Neuronal stem cell (in vitro differentiated cells): ENCODE results near the gene JUN.

ENCODE experiments used
- DNase-seq: peaks from one replicate; pipeline ENCODE4 v3.0.0-alpha.2; 2013; ENCODE audit warnings: low spot score
- H2AFZ ChIP-seq: one replicate; pipeline ENCODE4 v1.6.1; 2013; ENCODE audit warnings: mild to moderate bottlenecking, low read length, inconsistent platforms
- H2AK5ac ChIP-seq: 2 replicates; pipeline ENCODE4 v1.6.1; 2013; ENCODE audit warnings: low read depth, mild to moderate bottlenecking, inconsistent platforms, low read length, moderate library complexity, mixed read lengths
- H2BK120ac ChIP-seq: 2 replicates; pipeline ENCODE4 v1.6.1; 2013; ENCODE audit warnings: low read depth, mild to moderate bottlenecking, inconsistent platforms, low read length, moderate library complexity, mixed read lengths
- H2BK12ac ChIP-seq: one replicate; pipeline ENCODE4 v1.6.1; 2013; ENCODE audit warnings: low read length, inconsistent platforms
- H2BK15ac ChIP-seq: 2 replicates; pipeline ENCODE4 v1.6.1; 2013; ENCODE audit warnings: mild to moderate bottlenecking, low read length, inconsistent platforms, mixed read lengths
- H2BK5ac ChIP-seq: one replicate; pipeline ENCODE4 v1.6.1; 2013; ENCODE audit warnings: inconsistent platforms, mild to moderate bottlenecking, low read length, moderate library complexity
- H3K14ac ChIP-seq: one replicate; pipeline ENCODE4 v1.6.1; 2013; ENCODE audit warnings: low read length, inconsistent platforms
- H3K18ac ChIP-seq: 2 replicates; pipeline ENCODE4 v1.6.1; 2013; ENCODE audit warnings: low read length, inconsistent platforms
- H3K23ac ChIP-seq: 2 replicates; pipeline ENCODE4 v1.6.1; 2013; ENCODE audit warnings: low read depth, mild to moderate bottlenecking, mixed read lengths, low read length, inconsistent platforms; ENCODE audit not compliant: poor library complexity
- H3K27ac ChIP-seq: replicated peaks from 3 replicates; pipeline ENCODE4 v1.5.1; 2013; ENCODE audit warnings: low read length, inconsistent platforms
- H3K27me3 ChIP-seq, 3 experiments: 2 replicates each; pipeline ENCODE4 v1.6.1; 2013; ENCODE audit warnings: low read length in 3 of 3, mild to moderate bottlenecking in 2 of 3, inconsistent platforms in 1 of 3, low read depth in 1 of 3, mixed read lengths in 1 of 3, moderate library complexity in 1 of 3; ENCODE audit not compliant: control insufficient read depth in 3 of 3, insufficient read depth in 3 of 3
- H3K36me3 ChIP-seq, 2 donors: replicated peaks in 1 of 2; 2 replicates each; pipeline ENCODE4 v1.6.1; 2013; ENCODE audit warnings: low read length in 2 of 2; ENCODE audit not compliant: control insufficient read depth in 2 of 2, insufficient read depth in 2 of 2
- H3K4ac ChIP-seq: 2 replicates; pipeline ENCODE4 v1.6.1; 2013; ENCODE audit warnings: inconsistent platforms, mild to moderate bottlenecking, low read length, moderate library complexity
- H3K4me1 ChIP-seq, 2 donors: 1 replicate in 1 of 2; 2 replicates in 1 of 2; pipeline ENCODE4 v1.6.1; 2013; ENCODE audit warnings: low read length in 2 of 2, low read depth in 1 of 2; ENCODE audit not compliant: control insufficient read depth in 2 of 2, insufficient read depth in 1 of 2
- H3K4me2 ChIP-seq: one replicate; pipeline ENCODE4 v1.6.1; 2013; ENCODE audit warnings: mild to moderate bottlenecking, low read length, inconsistent platforms; ENCODE audit not compliant: insufficient read depth, poor library complexity, severe bottlenecking
- H3K4me3 ChIP-seq, 2 donors: 2 replicates each; pipeline ENCODE4 v1.5.1; 2013; ENCODE audit warnings: low read length in 2 of 2, mild to moderate bottlenecking in 2 of 2, inconsistent platforms in 1 of 2, moderate library complexity in 1 of 2
- H3K79me1 ChIP-seq: one replicate; pipeline ENCODE4 v1.6.1; 2013; ENCODE audit warnings: low read depth, mild to moderate bottlenecking, inconsistent platforms, low read length, moderate library complexity
- H3K9ac ChIP-seq: one replicate; pipeline ENCODE4 v1.6.1; 2013; ENCODE audit warnings: mild to moderate bottlenecking, low read depth, low read length, inconsistent platforms; ENCODE audit not compliant: poor library complexity
- H3K9me3 ChIP-seq, 2 donors: replicated peaks in 1 of 2; 2 replicates each; pipeline versions ENCODE3 to v1.6.1; 2013; ENCODE audit warnings: low read length in 2 of 2, mild to moderate bottlenecking in 2 of 2, inconsistent platforms in 1 of 2, low read depth in 1 of 2, mixed read lengths in 1 of 2, moderate library complexity in 1 of 2; ENCODE audit not compliant: control insufficient read depth in 2 of 2, insufficient read depth in 1 of 2
- H4K8ac ChIP-seq: one replicate; pipeline ENCODE4 v1.6.1; 2013; ENCODE audit warnings: low read depth, mild to moderate bottlenecking, inconsistent platforms, low read length, moderate library complexity
- H4K91ac ChIP-seq: one replicate; pipeline ENCODE4 v1.6.1; 2013; ENCODE audit warnings: low read length, low read depth, mild to moderate bottlenecking, inconsistent platforms; ENCODE audit not compliant: poor library complexity
- WGBS, 2 donors: extraction: QIAGEN DNeasy Blood & Tissue Kit; methylation state at CpG; one replicate each; pipeline ENCODE4 v1.1.7; 2013; ENCODE audit warnings: missing lambda C conversion rate in 2 of 2, mixed read lengths in 1 of 2; ENCODE audit not compliant: insufficient read length in 2 of 2, insufficient replicate concordance in 1 of 2; ENCODE audit errors: extremely low coverage in 2 of 2; 5-methylcytosine and 5-hydroxymethylcytosine counted together

Gene JUN

DNA sequence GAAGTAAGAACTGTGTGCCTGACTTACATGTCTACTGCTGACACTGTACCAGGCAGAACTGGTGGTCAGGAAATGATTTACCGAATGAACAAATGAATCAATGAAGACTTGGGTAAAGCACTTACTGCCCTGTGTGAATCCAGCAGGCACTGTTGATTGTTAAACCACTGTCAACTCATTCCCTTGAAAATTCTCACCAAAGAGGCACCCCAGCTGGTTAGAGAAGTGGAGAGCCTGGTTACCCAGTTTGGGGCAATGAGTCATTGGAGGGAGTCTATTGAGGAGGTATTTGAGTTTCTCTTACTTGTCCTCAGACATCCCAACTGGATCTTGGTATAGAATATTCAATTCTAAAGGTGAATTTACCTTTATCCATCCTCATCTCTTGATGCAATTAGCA lies 34.2 kb downstream of the JUN start:
- no peak overlapping the region for H2BK5ac ChIP-seq
- no peak overlapping the region for H2AFZ ChIP-seq
- no peak overlapping the region for H3K4me2 ChIP-seq
- no peak overlapping the region for H3K18ac ChIP-seq
- no peak overlapping the region for H3K9ac ChIP-seq
- no peaks in the 10 kb centered on the region for H3K9me3 ChIP-seq
- H3K23ac ChIP-seq, result no peak overlapping the region
- no CpG with 5 or more reads among the region's 1 CpG for WGBS, 2 donors
- H3K4me3 ChIP-seq, result no peak overlapping the region
- H2BK120ac ChIP-seq, result no peak overlapping the region
- H3K4ac ChIP-seq, result no peak overlapping the region
- H2AK5ac ChIP-seq, result no peak overlapping the region
- H4K91ac ChIP-seq, result no peak overlapping the region
- no peak overlapping the region for H3K14ac ChIP-seq
- H3K27ac ChIP-seq, result no peak overlapping the region
- no peak overlapping the region for H2BK15ac ChIP-seq
- no peak overlapping the region for H4K8ac ChIP-seq
- DNase-seq, result no peak
- no peak overlapping the region for H2BK12ac ChIP-seq
- no peaks in the 10 kb centered on the region for H3K79me1 ChIP-seq
- no peaks in the 10 kb centered on the region for H3K36me3 ChIP-seq
- no peaks in the 10 kb centered on the region for H3K27me3 ChIP-seq
- H3K4me1 ChIP-seq, result peaks cover 3 to 15% of the 10 kb centered on the region in 2 donors

DNA sequence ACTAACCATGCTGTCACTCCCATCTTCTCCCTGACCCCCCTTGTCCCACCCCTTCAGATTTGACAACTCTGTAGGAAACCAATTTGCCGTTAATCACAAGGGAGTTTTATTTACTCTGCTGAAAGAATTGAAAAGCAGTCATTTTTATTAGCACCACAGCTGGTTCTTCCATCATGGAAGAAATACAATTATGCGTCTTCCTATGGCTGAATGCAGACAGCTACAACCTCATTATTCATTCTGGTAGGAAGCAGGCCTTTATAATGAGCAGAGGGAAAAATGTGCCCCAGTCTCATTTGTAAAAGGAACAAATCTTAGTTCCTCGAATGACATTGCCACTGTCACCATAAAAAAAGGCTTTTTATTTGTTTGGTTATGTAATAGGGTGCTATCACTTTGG lies 35.2 kb downstream of the JUN start:
- no peak overlapping the region for H2BK15ac ChIP-seq
- no peak overlapping the region for H3K4ac ChIP-seq
- H2AFZ ChIP-seq, result peak overlapping the region; percentile 1
- H3K4me1 ChIP-seq, result peaks cover 3 to 15% of the 10 kb centered on the region in 2 donors
- no peak overlapping the region for H4K91ac ChIP-seq
- H2AK5ac ChIP-seq, result no peak overlapping the region
- no peak overlapping the region for H3K4me2 ChIP-seq
- H2BK5ac ChIP-seq, result no peak overlapping the region
- H3K27me3 ChIP-seq, result no peaks in the 10 kb centered on the region
- no peak overlapping the region for H3K23ac ChIP-seq
- H3K9me3 ChIP-seq, result no peaks in the 10 kb centered on the region
- H3K27ac ChIP-seq, result no peak overlapping the region
- H3K36me3 ChIP-seq, result no peaks in the 10 kb centered on the region
- no peak overlapping the region for H4K8ac ChIP-seq
- H2BK12ac ChIP-seq, result no peak overlapping the region
- H3K4me3 ChIP-seq, result no peak overlapping the region
- no peak for DNase-seq
- no peak overlapping the region for H2BK120ac ChIP-seq
- no peak overlapping the region for H3K14ac ChIP-seq
- H3K79me1 ChIP-seq, result no peaks in the 10 kb centered on the region
- WGBS, 2 donors, result no CpG with 5 or more reads among the region's 3 CpGs
- no peak overlapping the region for H3K18ac ChIP-seq
- H3K9ac ChIP-seq, result no peak overlapping the region

- H3K27me3 ChIP-seq, result no peaks in the 10 kb centered on the region
- no peak overlapping the region for H2BK12ac ChIP-seq
- WGBS, 2 donors, result no CpG with 5 or more reads among the region's 2 CpGs
- no peak overlapping the region for H3K27ac ChIP-seq
- no peak overlapping the region for H2AK5ac ChIP-seq
- H3K4ac ChIP-seq, result no peak overlapping the region
- H4K91ac ChIP-seq, result no peak overlapping the region
- no peak overlapping the region for H3K9ac ChIP-seq
- no peaks in the 10 kb centered on the region for H3K79me1 ChIP-seq
- H3K36me3 ChIP-seq, result no peaks in the 10 kb centered on the region
- H3K4me2 ChIP-seq, result no peak overlapping the region
- peaks cover 0 to 7% of the 10 kb centered on the region in 2 donors for H3K4me1 ChIP-seq
- H3K18ac ChIP-seq, result no peak overlapping the region
- H2BK120ac ChIP-seq, result no peak overlapping the region
- H3K14ac ChIP-seq, result no peak overlapping the region
- H2BK15ac ChIP-seq, result no peak overlapping the region
- H2BK5ac ChIP-seq, result no peak overlapping the region
- no peak overlapping the region for H3K23ac ChIP-seq
- no peak for DNase-seq
- no peak overlapping the region for H4K8ac ChIP-seq
- H3K4me3 ChIP-seq, result no peak overlapping the region
- H3K9me3 ChIP-seq, result no peaks in the 10 kb centered on the region
- H2AFZ ChIP-seq, result no peak overlapping the region
Measured at GRCh38 chr1:58746757-58747156, 37.1 kb downstream of the JUN start.

DNA sequence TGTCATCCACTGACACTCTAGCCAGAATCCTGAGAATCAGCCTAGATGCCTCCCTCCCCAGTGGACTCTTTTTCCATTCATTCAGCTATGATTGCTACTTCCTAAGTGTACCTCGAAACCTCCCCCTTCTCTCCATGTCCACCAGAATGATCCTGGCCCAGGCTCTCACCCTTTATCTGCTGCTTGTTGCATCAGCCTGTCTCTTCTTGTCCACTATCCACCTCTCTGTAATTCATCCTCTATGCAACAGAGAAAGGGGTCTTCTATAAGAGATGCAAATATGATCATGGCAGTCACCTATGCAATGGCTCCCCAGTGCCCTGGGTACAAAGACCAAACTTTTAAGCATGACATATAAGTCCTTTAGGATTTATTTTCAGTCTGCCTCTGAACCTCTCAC lies 37.7 kb downstream of the JUN start:
- Histone ChIP-seq H3K79me1 (no peaks in the 10 kb centered on the region), H3K4me3 (no peak overlapping the region), H2BK120ac (no peak overlapping the region), H2AFZ (no peak overlapping the region), H2BK15ac (no peak overlapping the region), H3K9ac (no peak overlapping the region), H3K4me2 (no peak overlapping the region), H3K23ac (no peak overlapping the region), H3K27ac (no peak overlapping the region), H2BK5ac (no peak overlapping the region), H3K4me1 (peaks cover 0 to 7% of the 10 kb centered on the region in 2 donors), H2BK12ac (no peak overlapping the region), H4K8ac (no peak overlapping the region), H2AK5ac (no peak overlapping the region), H3K36me3 (no peaks in the 10 kb centered on the region), H3K4ac (no peak overlapping the region), H4K91ac (no peak overlapping the region), H3K27me3 (no peaks in the 10 kb centered on the region), H3K9me3 (no peaks in the 10 kb centered on the region), H3K18ac (no peak overlapping the region), H3K14ac (no peak overlapping the region)
- no peak for DNase-seq
- WGBS, 2 donors, result no CpG with 5 or more reads among the region's 1 CpG
